GM12875 (cell line): ENCODE results near the gene AGPAT2.
"Not testable (repeated sequence)": the region's sequence is repeated elsewhere in the genome, so short reads cannot be mapped to it uniquely, and the experiment has no call there.

ENCODE experiments used
- H3K4me3 ChIP-seq: one replicate; pipeline ENCODE4 v1.5.1; 2011; ENCODE audit warnings: low read depth, low read length, control low read depth
- CTCF ChIP-seq: IDR thresholded peaks from 2 replicates; pipeline ENCODE4 v1.5.1; 2011; ENCODE audit warnings: low read depth, mild to moderate bottlenecking, control low read depth, inconsistent platforms, low read length, moderate library complexity, borderline replicate concordance; ENCODE audit not compliant: insufficient read depth

Gene AGPAT2

GRCh38 chr9:136707849-136708517 lies 20.7 kb upstream of the AGPAT2 start:
- no peak for TF ChIP-seq CTCF
- H3K4me3 ChIP-seq, result no peak overlapping the region

GRCh38 chr9:136707011-136707410 lies 19.8 kb upstream of the AGPAT2 start:
- no peak for TF ChIP-seq CTCF
- no peak overlapping the region for H3K4me3 ChIP-seq

- no peak for TF ChIP-seq CTCF
- H3K4me3 ChIP-seq, result no peak overlapping the region
Measured at GRCh38 chr9:136705564-136705963, 18.3 kb upstream of the AGPAT2 start.

- H3K4me3 ChIP-seq, result not testable (repeated sequence)
Measured at GRCh38 chr9:136704741-136705140, 17.5 kb upstream of the AGPAT2 start.

GRCh38 chr9:136703276-136703860 lies 16.1 kb upstream of the AGPAT2 start:
- TF ChIP-seq CTCF, result no peak
- no peak overlapping the region for H3K4me3 ChIP-seq

- no peak overlapping the region for H3K4me3 ChIP-seq
- TF ChIP-seq CTCF, result no peak
Measured at GRCh38 chr9:136701668-136702053, 14.4 kb upstream of the AGPAT2 start.

- H3K4me3 ChIP-seq, result peak overlapping the region; percentile 38
- TF ChIP-seq CTCF, result no peak
Measured at GRCh38 chr9:136700959-136701667, 13.9 kb upstream of the AGPAT2 start.
